Measurements from ENCODE around the gene ARFGEF3. TPM values are rescaled to one million over a fixed set of nuclear protein-coding genes. Genes with fewer than 3 reads are reported as not detected.

Gene ARFGEF3
- total RNA-seq, 1 experiment from 2014 or later, result 0.71 TPM

DNA sequence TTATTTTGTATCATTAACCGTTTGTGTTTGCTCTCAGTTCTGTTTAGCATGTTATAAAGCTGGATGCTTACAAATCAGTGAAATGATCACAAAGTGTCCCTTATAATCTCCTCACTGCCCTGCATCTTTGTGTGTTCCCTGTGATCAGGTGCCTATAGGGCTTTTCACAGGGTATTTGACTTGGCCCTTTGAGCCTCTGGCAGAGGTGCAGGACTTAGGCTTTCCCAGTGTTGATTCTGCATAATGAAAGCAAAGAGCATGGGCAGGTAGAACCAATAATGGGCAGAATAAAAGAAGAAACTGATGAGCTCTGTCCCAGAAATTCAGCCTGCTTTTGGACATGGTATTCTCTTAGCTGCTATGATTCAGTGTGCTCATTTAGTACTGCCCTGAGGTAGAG lies 73.5 kb downstream of the ARFGEF3 start:
- POLR2A ChIA-PET (ENCODE audit: low non-redundant PET), result interaction anchor here (0.5 kb wide), 1 partner anchor 1059 kb away, joined by 5 read pairs; no protein-coding TSS in a partner anchor
- H3K36me3 ChIP-seq (ENCODE audit: insufficient read depth, low read length, poor library complexity, severe bottlenecking), result no peaks in the 10 kb centered on the region
- DNase-seq (ENCODE audit: low spot score), result no peak
- intact Hi-C loops (cut with micrococcal nuclease; ENCODE audit: unreplicated experiment), result no loop called here
- CTCF ChIA-PET, result no interaction called here
- H3K27me3 ChIP-seq (replicated peaks; ENCODE audit: insufficient read depth, low read depth, low read length, poor library complexity), result no peaks in the 10 kb centered on the region
- TF ChIP-seq, protein P1, sequence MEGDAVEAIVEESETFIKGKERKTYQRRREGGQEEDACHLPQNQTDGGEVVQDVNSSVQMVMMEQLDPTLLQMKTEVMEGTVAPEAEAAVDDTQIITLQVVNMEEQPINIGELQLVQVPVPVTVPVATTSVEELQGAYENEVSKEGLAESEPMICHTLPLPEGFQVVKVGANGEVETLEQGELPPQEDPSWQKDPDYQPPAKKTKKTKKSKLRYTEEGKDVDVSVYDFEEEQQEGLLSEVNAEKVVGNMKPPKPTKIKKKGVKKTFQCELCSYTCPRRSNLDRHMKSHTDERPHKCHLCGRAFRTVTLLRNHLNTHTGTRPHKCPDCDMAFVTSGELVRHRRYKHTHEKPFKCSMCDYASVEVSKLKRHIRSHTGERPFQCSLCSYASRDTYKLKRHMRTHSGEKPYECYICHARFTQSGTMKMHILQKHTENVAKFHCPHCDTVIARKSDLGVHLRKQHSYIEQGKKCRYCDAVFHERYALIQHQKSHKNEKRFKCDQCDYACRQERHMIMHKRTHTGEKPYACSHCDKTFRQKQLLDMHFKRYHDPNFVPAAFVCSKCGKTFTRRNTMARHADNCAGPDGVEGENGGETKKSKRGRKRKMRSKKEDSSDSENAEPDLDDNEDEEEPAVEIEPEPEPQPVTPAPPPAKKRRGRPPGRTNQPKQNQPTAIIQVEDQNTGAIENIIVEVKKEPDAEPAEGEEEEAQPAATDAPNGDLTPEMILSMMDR (conservative IDR thresholded peaks at IDR 0.05; ENCODE audit: low read depth, low read length), result no peak
- no peak for TF ChIP-seq EZH2 (IDR thresholded peaks at IDR 0.05; ENCODE audit: borderline replicate concordance, low read depth, low read length, poor library complexity, severe bottlenecking)
- BruUV-seq (replicated peaks), result no TSS peak
- H3K4me1 ChIP-seq (ENCODE audit: insufficient read depth, low read length, poor library complexity, severe bottlenecking), result peaks cover 7% of the 10 kb centered on the region
- no peak overlapping the region for H3K27ac ChIP-seq (ENCODE audit: low read depth, low read length, poor library complexity, severe bottlenecking)
- no peak overlapping the region for H3K4me3 ChIP-seq (ENCODE audit: low read depth, low read length, poor library complexity, severe bottlenecking)
- H3K9me3 ChIP-seq (ENCODE audit: low read depth, low read length, poor library complexity, severe bottlenecking), result no peaks in the 10 kb centered on the region

DNA sequence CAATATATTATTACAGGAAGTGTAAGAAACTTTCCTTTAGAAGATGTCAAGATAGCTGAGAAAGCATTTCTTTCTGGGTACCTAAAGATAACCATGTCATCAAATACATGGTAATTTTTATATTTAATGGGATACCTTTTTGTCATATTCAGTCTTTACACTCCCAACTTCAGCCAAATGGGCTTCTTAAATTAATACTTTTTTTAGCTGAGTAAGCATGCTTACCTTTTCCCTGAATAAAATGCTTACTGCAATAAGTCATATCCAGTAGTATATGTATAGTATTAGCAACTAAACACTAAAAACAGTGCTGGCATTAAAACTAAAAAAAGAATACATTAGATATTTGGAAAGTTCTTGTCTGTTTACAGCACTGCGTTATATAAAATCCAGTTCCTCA lies 74.0 kb downstream of the ARFGEF3 start:
- ChIA-PET CTCF (no interaction called here), POLR2A (ENCODE audit: low non-redundant PET) (no interaction called here)
- BruUV-seq (replicated peaks), result no TSS peak
- Histone ChIP-seq H3K9me3 (ENCODE audit: low read depth, low read length, poor library complexity, severe bottlenecking) (no peaks in the 10 kb centered on the region), H3K27ac (ENCODE audit: low read depth, low read length, poor library complexity, severe bottlenecking) (no peak overlapping the region), H3K4me3 (ENCODE audit: low read depth, low read length, poor library complexity, severe bottlenecking) (no peak overlapping the region), H3K4me1 (ENCODE audit: insufficient read depth, low read length, poor library complexity, severe bottlenecking) (peaks cover 12% of the 10 kb centered on the region), H3K27me3 (replicated peaks; ENCODE audit: insufficient read depth, low read depth, low read length, poor library complexity) (no peaks in the 10 kb centered on the region), H3K36me3 (ENCODE audit: insufficient read depth, low read length, poor library complexity, severe bottlenecking) (no peaks in the 10 kb centered on the region)
- intact Hi-C loops (cut with micrococcal nuclease; ENCODE audit: unreplicated experiment), result no loop called here
- TF ChIP-seq, protein P1 (conservative IDR thresholded peaks at IDR 0.05; ENCODE audit: low read depth, low read length), result no peak
- TF ChIP-seq EZH2 (IDR thresholded peaks at IDR 0.05; ENCODE audit: borderline replicate concordance, low read depth, low read length, poor library complexity, severe bottlenecking), result no peak
- no peak for DNase-seq (ENCODE audit: low spot score)

DNA sequence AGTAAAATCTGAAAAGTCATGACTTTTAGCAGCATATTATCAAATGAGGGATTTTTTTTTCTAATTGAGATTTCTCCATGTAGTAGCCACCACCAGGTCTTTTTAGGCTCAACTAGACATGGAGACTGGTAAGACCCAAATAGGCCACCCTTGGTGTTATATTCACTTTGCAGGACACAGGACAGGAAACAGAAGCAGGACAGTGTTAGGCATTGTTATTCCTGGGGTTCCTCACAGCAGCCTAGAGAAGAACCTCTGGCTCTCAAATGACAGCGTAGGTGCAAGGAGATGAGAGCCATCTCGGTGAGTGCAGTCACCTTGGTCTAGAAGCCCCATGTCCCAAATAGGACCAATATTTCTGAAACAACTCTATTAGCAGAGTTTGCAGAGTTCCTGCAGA lies 75.7 kb downstream of the ARFGEF3 start:
- intact Hi-C loops (cut with micrococcal nuclease; ENCODE audit: unreplicated experiment), result no loop called here
- ChIA-PET CTCF (no interaction called here), POLR2A (ENCODE audit: low non-redundant PET) (no interaction called here)
- Histone ChIP-seq H3K27ac (ENCODE audit: low read depth, low read length, poor library complexity, severe bottlenecking) (no peak overlapping the region), H3K9me3 (ENCODE audit: low read depth, low read length, poor library complexity, severe bottlenecking) (no peaks in the 10 kb centered on the region), H3K4me3 (ENCODE audit: low read depth, low read length, poor library complexity, severe bottlenecking) (no peak overlapping the region), H3K4me1 (ENCODE audit: insufficient read depth, low read length, poor library complexity, severe bottlenecking) (peaks cover 24% of the 10 kb centered on the region), H3K36me3 (ENCODE audit: insufficient read depth, low read length, poor library complexity, severe bottlenecking) (no peaks in the 10 kb centered on the region), H3K27me3 (replicated peaks; ENCODE audit: insufficient read depth, low read depth, low read length, poor library complexity) (no peaks in the 10 kb centered on the region)
- DNase-seq (ENCODE audit: low spot score), result no peak
- TF ChIP-seq, protein P1 (conservative IDR thresholded peaks at IDR 0.05; ENCODE audit: low read depth, low read length), result no peak
- TF ChIP-seq EZH2 (IDR thresholded peaks at IDR 0.05; ENCODE audit: borderline replicate concordance, low read depth, low read length, poor library complexity, severe bottlenecking), result no peak
- BruUV-seq (replicated peaks), result no TSS peak

Measured in A673 (cell line).